Inflammatory macrophage treated with lipopolysaccharide for 4 hours (primary cell): ENCODE results near the gene LRRC1.
"Not testable (repeated sequence)": the region's sequence is repeated elsewhere in the genome, so short reads cannot be mapped to it uniquely, and the experiment has no call there.

Source experiments
- DNase-seq: peaks from one replicate; pipeline ENCODE4 v3.0.0-alpha.2; 2020

Gene LRRC1

GRCh38 chr6:53794720-53795339 lies at the start of gene LRRC1:
TSS of gene LRRC1 (plus strand) at chr6:53795005. CDS start at chr6:53795257, 252 bp downstream.
- DNase-seq: peak; percentile 72

- no peak for DNase-seq
These were observed 48.2 kb upstream of the LRRC1 start for GRCh38 chr6:53746442-53747103.

- no peak for DNase-seq
These were observed 44.7 kb upstream of the LRRC1 start for GRCh38 chr6:53750052-53750650.

- no peak for DNase-seq
These were observed 43.4 kb upstream of the LRRC1 start for GRCh38 chr6:53751417-53751816.

- DNase-seq: no peak
These were observed 42.4 kb upstream of the LRRC1 start for GRCh38 chr6:53752440-53752839.

- no peak for DNase-seq
These were observed 41.9 kb upstream of the LRRC1 start for GRCh38 chr6:53752856-53753255.

GRCh38 chr6:53754330-53754729 lies 40.5 kb upstream of the LRRC1 start:
- no peak for DNase-seq

- DNase-seq: no peak
These were observed 38.4 kb upstream of the LRRC1 start for GRCh38 chr6:53756396-53756795.

- DNase-seq: no peak
These were observed 36.3 kb upstream of the LRRC1 start for GRCh38 chr6:53758496-53758895.

- DNase-seq: no peak
These were observed 33.8 kb upstream of the LRRC1 start for GRCh38 chr6:53761036-53761435.

GRCh38 chr6:53765270-53765669 lies 29.5 kb upstream of the LRRC1 start:
- DNase-seq: no peak

- DNase-seq: no peak
These were observed 27.9 kb upstream of the LRRC1 start for GRCh38 chr6:53766930-53767329.

- DNase-seq: no peak
These were observed 26.9 kb upstream of the LRRC1 start for GRCh38 chr6:53767941-53768340.

- DNase-seq: no peak
These were observed 26.2 kb upstream of the LRRC1 start for GRCh38 chr6:53768636-53769035.

GRCh38 chr6:53770780-53771249 lies 24.0 kb upstream of the LRRC1 start:
- no peak for DNase-seq

GRCh38 chr6:53771785-53772624 lies 22.8 kb upstream of the LRRC1 start:
- no peak for DNase-seq

- DNase-seq: no peak
These were observed 21.6 kb upstream of the LRRC1 start for GRCh38 chr6:53773044-53773696.

GRCh38 chr6:53776152-53776551 lies 18.7 kb upstream of the LRRC1 start:
- DNase-seq: not testable (repeated sequence)

- not testable (repeated sequence) for DNase-seq
These were observed 9.8 kb upstream of the LRRC1 start for GRCh38 chr6:53784991-53785390.

GRCh38 chr6:53786832-53787231 lies 8.0 kb upstream of the LRRC1 start:
- DNase-seq: no peak

- DNase-seq: no peak
These were observed 3.9 kb upstream of the LRRC1 start for GRCh38 chr6:53790886-53791285.

GRCh38 chr6:53792016-53792415 lies 2.8 kb upstream of the LRRC1 start:
- DNase-seq: no peak

GRCh38 chr6:53792973-53793317 lies 1.9 kb upstream of the LRRC1 start:
- DNase-seq: no peak
